Activated CD8-positive, alpha-beta memory T cell treated with anti-CD3 and anti-CD28 coated beads for 1 hour (primary cell): ENCODE measurements around the gene DCLRE1A.

Experiments
- DNase-seq, 2 donors: peaks; one replicate each; pipeline ENCODE4 v3.0.0-alpha.2; 2020; ENCODE audit warnings: low read depth in 1 of 2; ENCODE audit errors: extremely low read depth in 1 of 2

Gene DCLRE1A

DNA sequence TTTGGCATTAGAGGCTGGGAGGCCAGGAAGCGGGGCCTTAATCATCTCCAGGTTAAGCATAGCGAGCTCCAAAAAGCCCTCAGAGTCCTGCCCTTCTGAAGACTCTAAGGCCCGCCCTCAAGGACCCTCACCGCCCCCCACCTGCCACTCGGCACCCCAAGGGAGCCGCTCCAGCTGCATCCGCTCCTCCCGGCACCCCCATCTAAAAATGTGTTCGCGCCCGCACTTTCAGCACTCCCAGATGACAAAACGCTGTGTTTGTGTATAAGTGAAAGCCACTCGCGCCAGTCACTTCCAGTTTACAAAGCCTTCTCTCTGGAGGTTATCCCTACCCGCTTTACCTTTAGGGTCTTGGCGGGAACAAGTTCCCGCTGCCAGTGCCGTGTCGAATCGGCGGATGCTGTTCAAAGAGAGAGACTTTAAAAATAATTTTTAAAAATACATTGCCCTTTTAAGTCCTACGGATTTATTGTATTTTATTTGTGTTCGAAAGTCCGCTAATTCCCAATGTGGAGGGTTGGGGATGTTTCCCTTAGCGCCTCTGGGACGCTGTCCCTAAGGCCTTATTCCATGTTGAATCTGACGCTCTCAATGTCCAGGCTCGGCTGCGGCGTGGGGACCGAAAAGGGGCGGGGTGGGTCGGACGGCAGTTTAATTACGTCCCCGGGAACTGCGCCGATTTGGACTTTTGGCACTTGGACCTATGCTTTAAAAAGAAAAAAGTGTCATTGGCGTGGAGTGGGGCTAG, at the start of gene DCLRE1A, which contains the start of gene NHLRC2:
TSS of gene DCLRE1A (minus strand) at position 70 of the 748 bp plus-strand sequence. CDS start 900 bp downstream, outside the sequence.
TSS of gene NHLRC2 (plus strand) at position 649 of the 748 bp plus-strand sequence. CDS start 212 bp downstream, outside the sequence.
- DNase-seq, result peak; percentile 24 to 47

DNA sequence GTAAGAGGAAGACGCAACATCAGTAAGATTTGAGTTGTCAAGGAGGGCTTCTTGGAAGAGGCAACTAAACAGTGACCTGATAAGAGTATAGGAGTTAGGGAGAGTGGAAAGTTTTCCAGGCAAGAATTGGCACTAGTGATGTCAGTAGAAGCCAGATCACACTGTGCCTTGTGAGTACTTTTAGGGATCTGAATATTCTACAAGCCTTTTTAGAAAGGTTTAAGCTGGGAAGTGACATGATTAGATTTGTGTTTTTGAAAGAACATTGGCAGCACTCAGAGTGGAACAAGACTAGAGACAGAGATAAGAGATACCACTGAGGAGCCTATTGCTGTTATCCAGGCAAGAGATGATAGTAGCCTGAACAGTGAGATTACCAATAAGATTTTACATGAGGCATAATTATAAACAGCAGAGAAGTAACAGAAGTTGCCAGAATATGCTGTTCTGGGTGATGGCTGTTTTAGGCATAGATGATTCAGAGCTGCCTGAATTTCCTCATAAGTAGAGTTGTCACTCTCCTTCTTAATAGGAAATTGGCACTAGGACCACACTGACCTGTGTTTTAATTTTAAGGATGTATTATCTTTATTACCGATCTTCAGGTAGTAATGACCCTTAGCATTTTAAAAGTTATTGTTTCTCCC, 46.2 kb upstream of the DCLRE1A start:
- DNase-seq, result no peak

DNA sequence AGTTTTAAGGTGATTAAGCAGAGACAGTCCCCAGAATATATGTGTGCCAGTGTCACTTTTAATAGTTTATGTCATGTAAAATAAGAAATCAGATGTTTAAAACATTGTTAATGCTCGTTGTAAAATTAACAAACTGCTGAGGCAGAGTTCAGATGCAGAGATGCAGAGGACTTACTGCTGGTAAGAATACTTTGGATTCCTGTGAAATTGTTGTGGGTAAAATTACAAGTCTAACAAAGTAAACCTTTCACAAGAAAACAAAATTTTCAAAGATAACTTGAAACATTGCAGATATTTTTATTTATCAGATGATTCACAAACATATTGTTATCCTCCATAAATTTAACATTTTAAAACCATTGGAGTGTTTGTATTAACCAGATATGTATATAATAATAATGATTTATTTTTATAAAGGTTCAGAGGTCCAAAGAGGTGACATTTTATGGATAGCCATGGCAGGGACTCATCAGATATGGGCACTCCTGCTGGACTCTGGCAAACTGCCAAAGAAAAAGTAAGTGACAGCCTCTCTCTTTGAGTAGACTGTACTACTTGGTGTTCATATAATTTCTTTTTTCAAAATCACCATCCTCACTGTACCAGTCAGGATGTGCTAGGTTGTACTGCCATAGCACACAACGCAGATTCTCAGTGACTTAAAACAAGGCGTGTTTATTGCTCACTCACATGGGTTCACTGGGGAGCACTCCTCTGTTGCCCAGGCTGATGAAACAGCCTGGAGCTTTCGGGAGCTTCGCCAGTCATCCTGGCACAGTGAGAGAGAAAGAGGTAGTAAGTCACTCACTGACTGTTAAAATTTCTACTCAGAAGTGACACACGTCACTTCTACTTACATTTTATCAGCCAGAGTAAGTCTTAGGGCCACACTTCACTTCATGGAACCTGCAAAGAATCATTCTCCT, 44.1 kb upstream of the DCLRE1A start:
- no peak for DNase-seq

DNA sequence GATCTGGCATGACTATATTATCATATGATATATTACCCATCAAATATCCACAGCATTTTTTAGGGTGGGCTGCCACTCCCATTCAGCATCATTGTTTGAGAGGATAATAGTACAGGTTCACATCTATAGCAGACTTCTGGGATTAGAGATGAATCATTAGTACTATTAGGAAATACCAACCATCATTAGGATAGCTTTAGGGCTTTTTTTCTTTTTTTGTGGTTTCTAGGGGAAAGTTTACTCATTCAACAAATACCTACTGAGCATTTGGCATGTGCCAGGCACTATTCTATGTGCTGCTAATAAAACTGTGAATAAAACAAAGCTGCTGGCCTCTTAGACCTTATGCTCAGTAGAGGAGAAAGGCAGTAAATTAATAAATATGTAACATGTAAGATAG, 41.1 kb upstream of the DCLRE1A start:
- no peak for DNase-seq

DNA sequence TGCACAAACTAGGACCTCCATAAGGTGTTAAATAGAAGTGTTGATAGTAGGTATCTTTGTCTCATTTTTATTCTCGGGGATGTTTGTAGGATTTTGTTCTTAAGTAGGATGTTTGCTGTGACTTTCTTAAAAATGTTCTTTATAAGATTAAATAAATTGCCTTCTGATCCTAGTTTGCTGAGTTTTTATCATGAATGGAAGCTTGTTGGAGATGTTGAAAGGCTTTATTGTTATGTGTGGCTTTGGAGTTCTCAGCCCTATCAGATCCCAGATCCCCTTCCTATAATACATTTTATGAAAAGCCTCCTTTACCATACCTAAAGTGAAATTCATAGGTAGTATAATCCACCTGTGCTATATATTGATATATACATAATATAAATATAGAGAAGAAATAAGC, 40.7 kb upstream of the DCLRE1A start:
- DNase-seq, result no peak

DNA sequence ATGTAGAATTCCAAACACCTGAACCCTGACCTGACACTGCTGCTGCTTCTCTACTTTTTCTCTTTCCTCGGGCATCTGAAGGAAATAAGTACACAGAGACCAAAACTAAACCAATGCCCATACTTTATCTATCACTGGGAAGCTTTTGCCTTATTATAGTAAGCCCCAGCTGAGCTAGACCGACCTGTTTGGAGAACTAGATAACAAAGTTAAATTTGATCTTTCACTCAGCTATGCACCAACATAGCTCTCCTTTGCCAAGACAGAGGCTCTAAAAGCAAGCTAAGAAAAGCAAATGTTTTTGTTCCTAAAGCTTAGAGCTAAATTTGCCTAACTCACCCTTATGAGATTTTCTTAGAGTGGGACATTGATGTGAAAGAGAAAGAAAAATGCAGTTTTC, 39.7 kb upstream of the DCLRE1A start:
- DNase-seq, result no peak

DNA sequence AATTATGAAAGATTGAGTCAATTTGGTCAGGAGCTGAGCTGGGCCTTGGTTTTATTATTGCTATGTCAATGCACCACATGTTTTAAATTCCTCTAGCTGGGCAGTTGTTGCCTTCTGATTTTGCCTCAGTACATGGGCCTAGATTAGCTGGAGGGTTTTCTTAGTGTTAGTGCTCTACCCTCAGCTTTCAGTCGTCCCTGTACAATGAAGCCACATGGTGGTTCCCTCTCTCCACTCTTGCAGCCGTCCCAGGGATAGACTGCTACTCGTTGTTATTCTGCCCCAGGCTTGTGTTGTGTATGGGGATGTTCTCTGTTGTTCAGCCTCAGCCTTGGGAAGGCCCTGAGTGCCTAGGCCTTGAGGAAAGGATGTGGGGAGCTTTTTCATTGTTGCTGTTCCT, 37.6 kb upstream of the DCLRE1A start:
- DNase-seq, result no peak

DNA sequence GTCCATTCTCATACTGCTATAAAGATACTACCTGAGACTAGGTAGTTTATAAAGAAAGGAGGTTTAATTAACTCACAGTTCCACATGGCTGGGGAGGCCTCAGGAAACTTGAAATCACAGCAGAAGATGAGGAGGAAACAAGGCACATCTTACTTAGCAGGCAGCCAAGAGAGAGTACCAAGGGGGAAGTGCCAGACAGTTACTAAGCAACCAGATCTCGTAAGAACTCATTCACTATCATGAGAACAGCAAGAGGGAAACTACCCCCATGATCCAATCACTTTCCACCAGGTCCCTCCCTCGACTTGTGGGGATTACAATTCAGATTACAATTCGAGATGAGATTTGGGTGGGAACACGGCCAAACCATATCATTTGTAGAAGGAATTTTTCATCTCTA, 36.9 kb upstream of the DCLRE1A start:
- DNase-seq, result no peak

DNA sequence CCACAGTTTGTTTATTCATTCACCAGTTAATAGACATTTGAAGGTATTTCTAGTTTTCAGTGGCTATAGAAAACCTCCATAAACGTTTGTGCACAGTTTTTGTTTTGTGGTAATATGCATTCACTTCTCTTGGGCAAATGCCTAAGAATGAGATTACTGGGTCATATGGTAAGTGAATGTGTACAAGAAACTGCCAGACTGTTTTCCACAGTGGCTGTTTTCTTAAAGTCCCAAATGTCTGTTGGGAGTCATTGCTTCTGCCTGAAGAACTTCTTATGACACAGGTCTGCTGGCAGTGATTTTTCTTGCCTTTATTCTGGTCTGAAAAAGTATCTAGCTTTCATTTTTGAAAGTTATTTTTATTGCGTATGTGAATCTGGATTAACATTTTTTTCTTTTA, 36.0 kb upstream of the DCLRE1A start:
- DNase-seq, result no peak

DNA sequence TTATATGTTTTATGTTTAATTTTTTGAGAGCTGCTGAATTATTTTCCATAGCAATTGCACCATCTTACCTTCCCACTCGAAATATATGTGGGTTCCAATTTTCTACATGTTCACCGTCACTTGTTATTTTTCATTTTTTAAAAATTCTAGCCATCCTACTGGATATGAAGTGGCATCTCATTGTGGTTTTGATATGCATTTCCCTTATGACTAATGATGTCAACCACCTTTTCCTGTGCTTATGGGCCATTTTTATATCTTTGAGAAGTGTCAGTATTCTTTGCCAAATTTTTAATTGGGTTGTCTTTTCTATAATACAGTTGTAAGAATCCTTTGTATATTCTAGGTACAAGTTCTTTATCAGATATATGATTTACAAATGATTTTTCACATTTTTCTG, 28.4 kb upstream of the DCLRE1A start:
- DNase-seq, result no peak

DNA sequence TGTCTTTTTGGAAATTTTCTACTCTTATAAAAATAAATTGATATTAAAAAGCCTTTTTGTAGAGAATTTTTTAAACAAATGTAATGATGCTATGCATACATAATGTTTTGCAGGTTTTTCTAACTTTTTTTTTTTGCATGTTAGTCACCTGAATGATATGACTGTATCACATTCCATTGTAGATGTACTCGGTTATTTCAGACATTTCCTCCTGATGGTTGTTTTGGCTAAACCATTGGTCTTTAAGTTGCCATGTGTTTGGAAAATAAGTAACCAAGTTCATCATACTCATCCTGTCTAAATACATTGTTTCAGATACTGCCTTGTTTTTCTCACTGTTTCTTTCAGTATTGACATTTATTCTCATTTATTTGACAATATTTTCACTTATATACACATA, 26.4 kb upstream of the DCLRE1A start:
- no peak for DNase-seq

DNA sequence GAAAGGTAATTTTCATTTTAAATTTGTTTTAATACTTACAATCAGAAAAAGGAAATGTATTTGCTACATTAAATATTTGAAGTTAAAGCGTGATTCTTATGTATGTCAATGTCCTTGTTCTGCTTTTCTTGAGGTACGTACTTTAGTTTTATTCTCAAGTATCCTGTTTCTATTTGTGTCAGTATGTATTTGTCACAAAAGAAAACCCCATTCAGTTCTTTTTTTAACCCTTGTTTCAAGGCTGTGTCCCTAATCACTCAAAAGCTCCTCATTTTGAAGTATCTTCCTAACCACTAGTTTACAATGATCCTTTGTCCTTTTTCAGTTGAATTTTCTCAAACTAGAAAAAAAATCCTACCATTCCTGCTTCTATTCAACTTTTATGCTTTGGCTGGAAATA, 25.8 kb upstream of the DCLRE1A start:
- no peak for DNase-seq

DNA sequence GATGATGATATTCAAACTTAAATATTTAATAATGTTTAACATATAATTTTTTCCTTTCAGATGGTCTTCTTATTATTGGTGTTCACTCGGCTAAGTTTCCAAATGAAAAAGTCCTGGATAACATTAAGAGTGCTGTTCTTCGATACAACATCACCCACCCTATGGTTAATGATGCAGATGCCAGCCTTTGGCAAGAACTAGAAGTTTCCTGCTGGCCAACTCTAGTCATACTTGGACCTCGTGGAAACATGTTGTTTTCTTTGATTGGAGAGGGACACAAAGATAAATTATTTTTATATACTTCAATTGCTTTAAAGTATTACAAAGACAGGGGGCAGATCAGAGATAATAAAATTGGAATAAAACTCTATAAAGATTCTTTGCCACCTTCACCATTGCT, 22.6 kb upstream of the DCLRE1A start:
- DNase-seq, result no peak

DNA sequence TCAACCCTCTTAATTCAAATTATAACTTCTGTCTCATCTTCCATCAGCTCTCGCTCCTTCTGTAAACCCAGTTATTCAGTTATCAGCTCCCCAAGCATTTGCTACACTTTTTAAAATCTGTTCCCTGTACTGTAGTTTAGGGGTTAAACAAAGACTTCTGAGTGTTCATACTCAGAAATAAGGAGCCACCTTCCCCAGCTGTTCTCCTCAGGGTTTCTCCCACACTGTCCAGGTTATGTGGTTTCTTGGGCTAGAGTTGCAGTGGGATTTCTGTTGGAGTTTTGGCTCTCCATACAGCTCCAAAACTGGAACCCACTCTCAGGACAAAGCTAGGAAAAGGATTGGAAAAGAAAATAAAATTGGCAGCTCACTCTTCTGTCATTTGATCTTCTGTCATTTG, 21.3 kb upstream of the DCLRE1A start:
- DNase-seq, result no peak

DNA sequence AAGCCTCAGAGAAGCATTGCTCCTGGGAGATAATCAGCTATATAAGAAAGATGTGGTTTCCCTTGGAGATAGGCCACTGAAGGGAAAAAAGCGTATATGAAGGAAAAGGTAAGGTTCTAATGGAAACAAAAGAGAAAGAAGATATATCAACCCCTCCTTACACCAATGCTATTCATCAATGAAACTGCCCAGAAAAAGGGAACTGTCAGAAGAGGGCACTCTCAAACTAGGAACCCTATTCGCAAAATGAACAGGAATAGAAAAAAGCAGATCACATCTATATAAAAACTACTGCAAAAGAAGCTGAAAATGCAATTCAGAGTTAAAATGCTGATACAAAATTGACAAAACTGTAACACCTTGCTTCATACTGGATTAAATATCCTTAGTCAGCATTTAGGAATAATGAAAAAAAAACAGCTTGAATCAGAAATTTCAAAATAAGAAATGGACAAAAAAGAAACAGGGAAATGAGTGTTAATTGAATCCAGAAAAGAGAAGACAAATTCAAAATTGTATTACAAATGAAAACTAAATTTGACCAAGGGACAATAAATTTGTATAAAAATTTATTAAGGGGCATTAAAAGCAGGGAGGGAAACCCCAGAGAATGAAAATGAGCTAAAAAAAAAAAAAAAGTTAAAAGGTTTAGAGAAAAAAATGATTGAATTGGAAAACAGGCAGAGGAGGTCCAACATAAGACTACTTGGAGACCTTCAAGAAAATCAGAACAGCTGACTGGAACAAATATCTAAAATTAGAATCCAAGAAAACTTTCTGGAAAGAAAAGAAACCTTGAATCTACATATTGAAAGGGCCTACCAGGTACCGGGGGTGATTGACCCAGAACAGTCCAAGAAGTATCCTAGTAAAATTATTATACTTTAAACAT, 18.5 kb upstream of the DCLRE1A start:
- DNase-seq, result no peak

DNA sequence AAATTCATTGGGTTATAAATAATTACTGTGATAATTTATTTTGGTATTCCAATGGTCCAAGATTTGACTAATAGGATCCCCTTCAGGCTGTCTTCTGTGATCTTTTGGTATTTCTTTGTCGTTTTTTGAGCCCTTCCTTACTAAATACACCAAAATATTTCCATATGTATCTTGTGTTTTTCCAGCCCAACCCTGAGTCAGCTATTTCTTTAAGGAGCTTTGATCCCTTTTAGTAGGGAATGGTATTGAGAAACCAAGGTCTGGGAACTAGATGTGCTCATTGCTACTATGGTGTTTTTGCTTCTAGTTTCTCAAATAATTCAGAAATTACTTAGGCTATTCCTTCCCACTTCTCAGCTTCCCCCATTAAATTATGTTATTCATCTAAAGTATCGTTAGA, 15.9 kb upstream of the DCLRE1A start:
- no peak for DNase-seq

DNA sequence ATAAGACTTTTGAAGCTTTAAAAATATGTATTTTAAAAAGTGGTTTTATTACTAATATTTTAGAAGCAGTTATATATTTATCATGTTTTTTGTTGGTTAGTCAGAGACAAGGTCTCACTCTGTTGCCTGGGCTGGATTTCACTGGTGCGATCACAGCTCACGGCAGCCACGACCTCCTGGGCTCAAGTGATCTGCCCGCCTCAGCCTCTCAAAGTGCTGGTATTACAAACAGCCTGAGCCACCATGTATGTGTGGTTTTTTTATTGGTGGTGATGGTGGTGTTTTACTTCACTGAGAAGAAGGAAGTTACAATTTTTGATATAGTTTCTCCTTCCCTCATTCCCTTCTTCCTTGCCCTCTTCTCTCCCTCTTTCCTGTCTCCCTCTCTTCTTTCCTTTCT, 14.0 kb upstream of the DCLRE1A start:
- DNase-seq, result no peak

DNA sequence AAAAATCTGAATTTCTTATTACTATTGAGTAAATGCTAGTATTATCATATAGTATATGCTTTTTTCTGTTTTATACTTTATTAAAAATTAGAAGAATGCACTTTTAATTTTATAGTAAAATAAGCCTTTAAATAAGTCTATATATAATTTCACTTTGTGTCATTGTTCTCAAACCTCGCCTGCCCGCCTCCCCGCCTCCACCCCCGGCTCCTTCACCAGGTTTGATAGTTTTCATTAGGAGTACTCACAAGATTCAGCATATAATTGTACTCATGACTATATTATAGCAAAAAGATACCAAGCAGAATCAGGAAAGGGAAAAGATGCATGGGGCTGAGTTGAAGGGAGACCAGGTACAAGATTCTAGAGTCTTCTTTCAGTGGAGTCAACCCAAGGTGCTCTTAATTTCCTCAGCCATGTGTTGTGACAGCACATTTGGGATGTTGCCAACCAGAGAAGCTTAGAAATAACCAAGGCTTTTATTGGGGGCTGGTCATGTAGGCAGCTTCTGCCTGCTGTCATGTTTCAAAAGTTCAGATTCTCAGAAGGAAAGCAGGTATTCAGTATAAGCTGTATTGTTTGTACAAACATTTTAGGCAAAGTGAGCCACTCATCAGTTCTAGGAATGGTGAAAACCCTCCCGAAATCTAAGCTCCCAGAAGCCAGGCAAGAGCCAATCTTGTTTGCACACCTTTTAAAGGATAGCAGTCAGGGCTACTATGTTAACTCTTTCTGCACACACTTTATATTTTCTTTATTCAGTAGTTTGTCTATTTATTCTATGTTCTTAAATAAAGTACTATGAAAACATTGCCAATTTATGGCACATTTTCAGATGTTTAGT, 12.9 kb upstream of the DCLRE1A start:
- no peak for DNase-seq

DNA sequence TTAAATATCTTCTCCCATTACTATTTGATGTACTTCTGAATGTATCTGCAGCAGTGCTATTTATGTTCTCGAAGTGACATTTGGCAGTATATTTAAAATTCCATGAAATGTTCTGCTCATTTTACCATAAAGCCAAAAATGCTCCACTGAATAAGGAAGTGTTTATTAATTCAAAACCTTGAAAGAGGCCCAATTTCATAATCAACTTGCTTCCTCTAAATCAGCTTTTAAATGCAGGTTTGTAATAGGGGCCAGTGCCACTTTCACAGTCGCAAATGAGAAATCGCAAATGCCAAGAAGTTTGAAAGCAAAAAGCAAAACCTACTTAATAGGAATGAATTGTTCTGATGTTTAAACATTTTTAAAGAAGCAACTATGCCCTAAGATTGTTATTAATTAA, 12.0 kb upstream of the DCLRE1A start:
- DNase-seq, result no peak

DNA sequence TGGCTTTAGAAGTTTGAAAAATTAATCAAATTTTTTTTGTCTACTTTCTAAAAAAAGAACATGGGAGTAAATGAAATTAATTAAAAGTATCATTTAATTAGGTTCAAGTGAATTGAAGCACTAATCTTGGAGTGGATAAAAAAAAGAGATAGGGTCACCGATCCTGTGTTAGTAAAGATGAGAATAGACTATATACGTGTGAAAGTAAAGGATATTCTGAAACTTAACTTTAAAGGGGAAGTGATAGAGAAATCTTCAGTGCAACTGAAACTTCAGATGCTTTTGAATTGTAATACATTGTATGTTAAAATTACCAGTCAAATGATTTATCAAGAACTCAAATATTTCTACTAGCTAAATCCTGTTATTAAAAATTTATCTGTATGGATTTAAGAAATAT, 5.4 kb upstream of the DCLRE1A start:
- no peak for DNase-seq
